HepG2 (cell line): ENCODE data around the gene CADM3. TPM values are rescaled to one million over a fixed set of nuclear protein-coding genes. Genes with fewer than 3 reads are reported as not detected.

Experiments used
- CREB1 ChIP-seq, 2 experiments: fragments of 450-650 bp in 1 of 2; IDR thresholded peaks; 2 replicates each; pipeline ENCODE4 v1.6.1; 2016 to 2017; ENCODE audit warnings: control low read depth in 1 of 2, mild to moderate bottlenecking in 1 of 2, missing compliant biosample characterization in 1 of 2, missing genetic modification characterization in 1 of 2
- FOXK2 ChIP-seq: fragments of 450-650 bp; IDR thresholded peaks from 2 replicates; pipeline ENCODE4 v1.6.1; 2016
- MBNL3 ChIP-seq: fragments of 250-450 bp; sonication (Bioruptor Pico); conservative IDR thresholded peaks from 2 replicates; pipeline ENCODE4 v1.8.0; 2022; ENCODE audit warnings: mild to moderate bottlenecking, inconsistent platforms
- REPIN1 ChIP-seq: sonication (generic); formaldehyde crosslinking; IDR thresholded peaks from 2 replicates; pipeline ENCODE4 v1.8.0; 2022; ENCODE audit warnings: missing genetic modification reagents, low read depth, mild to moderate bottlenecking, borderline replicate concordance
- RFXANK ChIP-seq: IDR thresholded peaks from 2 replicates; pipeline ENCODE4 v1.6.1; 2016
- STAG1 ChIP-seq: sonication (generic); formaldehyde crosslinking; IDR thresholded peaks from 2 replicates; pipeline ENCODE4 v1.4.0; 2020; ENCODE audit warnings: missing genetic modification reagents
- ZNF557 ChIP-seq: sonication (generic); formaldehyde crosslinking; IDR thresholded peaks from 2 replicates; pipeline ENCODE4 v1.4.0; 2020; ENCODE audit warnings: missing genetic modification reagents
- ZNF607 ChIP-seq: sonication (generic); formaldehyde crosslinking; IDR thresholded peaks from 2 replicates; pipeline ENCODE4 v1.5.1; 2020; ENCODE audit warnings: missing genetic modification reagents, mild to moderate bottlenecking, borderline replicate concordance
- polyA plus RNA-seq, 8 experiments: library from polyadenylated mRNA; depleted of rRNA in 3 of 8; stranded (reverse) in 7 of 8; unstranded in 1 of 8; fragments of >200 nt; fragmentation: Illumina TruSeq in 4 of 8; extraction: Trizol in 4 of 8; gene quantifications; 2 replicates each; pipeline versions ENCODE4 v1.2.1 to v1.2.3, GENCODE V29; 2011 to 2016; ENCODE audit warnings: low read depth in 4 of 8, missing spikeins in 1 of 8, mixed read lengths in 1 of 8; ENCODE audit not compliant: insufficient read depth in 1 of 8
- total RNA-seq, 5 experiments: library from RNA; depleted of rRNA; stranded (reverse); fragments of >200 nt; fragmentation: Illumina TruSeq; extraction: Trizol; gene quantifications; 2 replicates each; pipeline ENCODE4 v1.2.3, GENCODE V29; 2016; ENCODE audit warnings: low read depth in 1 of 5
- TF ChIP-seq, protein P1 (sequence below): sonication (generic); formaldehyde crosslinking; IDR thresholded peaks from 2 replicates; pipeline ENCODE4 v1.5.0; 2020; ENCODE audit warnings: mild to moderate bottlenecking, missing genetic modification reagents, borderline replicate concordance
- TF ChIP-seq, protein P2 (sequence below): sonication (generic); formaldehyde crosslinking; IDR thresholded peaks from 2 replicates; pipeline ENCODE4 v1.4.0; 2020; ENCODE audit warnings: mild to moderate bottlenecking, low read depth, missing genetic modification reagents
- TF ChIP-seq, protein P3 (sequence below): sonication (generic); formaldehyde crosslinking; IDR thresholded peaks from 2 replicates; pipeline ENCODE4 v1.9.0; 2021; ENCODE audit warnings: missing genetic modification reagents, mild to moderate bottlenecking, borderline replicate concordance
- TF ChIP-seq, protein P4 (sequence below): sonication (generic); formaldehyde crosslinking; IDR thresholded peaks from 2 replicates; pipeline ENCODE4 v1.5.0; 2020; ENCODE audit warnings: mild to moderate bottlenecking, missing genetic modification reagents, moderate library complexity
- TF ChIP-seq, protein P5 (sequence below): sonication (generic); formaldehyde crosslinking; IDR thresholded peaks from 2 replicates; pipeline ENCODE4 v1.9.0; 2021; ENCODE audit warnings: missing genetic modification reagents, borderline replicate concordance
- TF ChIP-seq, protein P6 (sequence below): sonication (generic); formaldehyde crosslinking; IDR thresholded peaks from 2 replicates; pipeline ENCODE4 v1.4.0; 2020; ENCODE audit warnings: missing genetic modification reagents

The CADM3 gene
- total and polyA plus RNA-seq, 2 of the 13 experiments (the other 11 are each of a cell fraction or from before 2014, with no cell fraction given) = not detected

DNA sequence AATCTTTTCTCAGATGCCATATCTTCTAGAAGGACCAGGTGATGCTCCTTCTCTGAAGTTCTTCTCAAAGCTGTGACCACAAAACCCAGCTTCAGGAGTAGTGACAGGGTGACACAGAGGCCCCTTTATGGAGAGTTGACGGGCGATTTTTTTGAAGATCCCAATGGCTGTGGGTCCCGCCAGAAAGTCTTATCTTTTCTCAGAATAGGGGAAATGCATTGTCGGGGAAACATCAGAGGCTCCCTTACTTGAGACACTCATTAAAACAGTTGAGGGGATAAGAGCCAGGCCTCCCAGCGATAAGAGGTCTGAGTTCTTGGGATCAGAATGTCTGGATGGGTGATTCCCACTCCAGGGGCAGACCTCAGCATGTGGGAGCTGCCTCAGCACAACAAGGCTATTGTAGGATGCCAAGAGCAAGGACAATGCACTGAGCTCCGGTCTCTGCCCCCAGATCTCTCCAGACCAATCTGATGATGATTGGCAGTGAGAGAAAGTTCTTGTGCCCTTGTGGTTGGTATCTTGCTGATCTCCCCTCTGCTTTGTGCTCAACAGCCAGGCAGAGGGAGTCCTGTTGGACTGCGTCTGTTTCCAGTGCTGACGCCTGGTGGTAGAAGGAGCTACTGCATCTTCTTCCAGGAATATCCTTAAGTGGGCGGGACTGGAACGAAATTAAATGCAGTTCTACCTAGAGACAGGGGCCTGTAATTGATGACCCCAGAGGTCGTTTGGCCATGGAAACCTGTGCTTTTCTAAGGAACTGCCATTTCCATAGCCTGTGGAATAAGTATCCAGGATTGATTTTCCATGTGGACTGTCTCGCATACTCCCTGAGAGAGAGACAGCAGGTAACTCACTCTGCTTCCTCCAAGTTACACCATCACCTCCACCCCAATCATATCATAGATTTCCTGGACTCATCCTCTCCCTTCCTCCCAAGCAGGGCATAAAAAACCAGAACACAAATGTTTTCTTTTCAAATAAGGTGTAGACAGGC lies 26.4 kb downstream of the CADM3 start (continued):
- TF ChIP-seq, protein P1, sequence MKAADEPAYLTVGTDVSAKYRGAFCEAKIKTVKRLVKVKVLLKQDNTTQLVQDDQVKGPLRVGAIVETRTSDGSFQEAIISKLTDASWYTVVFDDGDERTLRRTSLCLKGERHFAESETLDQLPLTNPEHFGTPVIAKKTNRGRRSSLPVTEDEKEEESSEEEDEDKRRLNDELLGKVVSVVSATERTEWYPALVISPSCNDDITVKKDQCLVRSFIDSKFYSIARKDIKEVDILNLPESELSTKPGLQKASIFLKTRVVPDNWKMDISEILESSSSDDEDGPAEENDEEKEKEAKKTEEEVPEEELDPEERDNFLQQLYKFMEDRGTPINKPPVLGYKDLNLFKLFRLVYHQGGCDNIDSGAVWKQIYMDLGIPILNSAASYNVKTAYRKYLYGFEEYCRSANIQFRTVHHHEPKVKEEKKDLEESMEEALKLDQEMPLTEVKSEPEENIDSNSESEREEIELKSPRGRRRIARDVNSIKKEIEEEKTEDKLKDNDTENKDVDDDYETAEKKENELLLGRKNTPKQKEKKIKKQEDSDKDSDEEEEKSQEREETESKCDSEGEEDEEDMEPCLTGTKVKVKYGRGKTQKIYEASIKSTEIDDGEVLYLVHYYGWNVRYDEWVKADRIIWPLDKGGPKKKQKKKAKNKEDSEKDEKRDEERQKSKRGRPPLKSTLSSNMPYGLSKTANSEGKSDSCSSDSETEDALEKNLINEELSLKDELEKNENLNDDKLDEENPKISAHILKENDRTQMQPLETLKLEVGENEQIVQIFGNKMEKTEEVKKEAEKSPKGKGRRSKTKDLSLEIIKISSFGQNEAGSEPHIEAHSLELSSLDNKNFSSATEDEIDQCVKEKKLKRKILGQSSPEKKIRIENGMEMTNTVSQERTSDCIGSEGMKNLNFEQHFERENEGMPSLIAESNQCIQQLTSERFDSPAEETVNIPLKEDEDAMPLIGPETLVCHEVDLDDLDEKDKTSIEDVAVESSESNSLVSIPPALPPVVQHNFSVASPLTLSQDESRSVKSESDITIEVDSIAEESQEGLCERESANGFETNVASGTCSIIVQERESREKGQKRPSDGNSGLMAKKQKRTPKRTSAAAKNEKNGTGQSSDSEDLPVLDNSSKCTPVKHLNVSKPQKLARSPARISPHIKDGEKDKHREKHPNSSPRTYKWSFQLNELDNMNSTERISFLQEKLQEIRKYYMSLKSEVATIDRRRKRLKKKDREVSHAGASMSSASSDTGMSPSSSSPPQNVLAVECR = no peak
- TF ChIP-seq, protein P2, sequence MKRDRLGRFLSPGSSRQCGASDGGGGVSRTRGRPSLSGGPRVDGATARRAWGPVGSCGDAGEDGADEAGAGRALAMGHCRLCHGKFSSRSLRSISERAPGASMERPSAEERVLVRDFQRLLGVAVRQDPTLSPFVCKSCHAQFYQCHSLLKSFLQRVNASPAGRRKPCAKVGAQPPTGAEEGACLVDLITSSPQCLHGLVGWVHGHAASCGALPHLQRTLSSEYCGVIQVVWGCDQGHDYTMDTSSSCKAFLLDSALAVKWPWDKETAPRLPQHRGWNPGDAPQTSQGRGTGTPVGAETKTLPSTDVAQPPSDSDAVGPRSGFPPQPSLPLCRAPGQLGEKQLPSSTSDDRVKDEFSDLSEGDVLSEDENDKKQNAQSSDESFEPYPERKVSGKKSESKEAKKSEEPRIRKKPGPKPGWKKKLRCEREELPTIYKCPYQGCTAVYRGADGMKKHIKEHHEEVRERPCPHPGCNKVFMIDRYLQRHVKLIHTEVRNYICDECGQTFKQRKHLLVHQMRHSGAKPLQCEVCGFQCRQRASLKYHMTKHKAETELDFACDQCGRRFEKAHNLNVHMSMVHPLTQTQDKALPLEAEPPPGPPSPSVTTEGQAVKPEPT (CRISPR knock-in tag) = no peak
- TF ChIP-seq ZNF607 (CRISPR knock-in tag) = no peak
- TF ChIP-seq, protein P3, sequence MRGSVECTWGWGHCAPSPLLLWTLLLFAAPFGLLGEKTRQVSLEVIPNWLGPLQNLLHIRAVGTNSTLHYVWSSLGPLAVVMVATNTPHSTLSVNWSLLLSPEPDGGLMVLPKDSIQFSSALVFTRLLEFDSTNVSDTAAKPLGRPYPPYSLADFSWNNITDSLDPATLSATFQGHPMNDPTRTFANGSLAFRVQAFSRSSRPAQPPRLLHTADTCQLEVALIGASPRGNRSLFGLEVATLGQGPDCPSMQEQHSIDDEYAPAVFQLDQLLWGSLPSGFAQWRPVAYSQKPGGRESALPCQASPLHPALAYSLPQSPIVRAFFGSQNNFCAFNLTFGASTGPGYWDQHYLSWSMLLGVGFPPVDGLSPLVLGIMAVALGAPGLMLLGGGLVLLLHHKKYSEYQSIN (CRISPR knock-in tag) = no peak
- TF ChIP-seq, protein P4, sequence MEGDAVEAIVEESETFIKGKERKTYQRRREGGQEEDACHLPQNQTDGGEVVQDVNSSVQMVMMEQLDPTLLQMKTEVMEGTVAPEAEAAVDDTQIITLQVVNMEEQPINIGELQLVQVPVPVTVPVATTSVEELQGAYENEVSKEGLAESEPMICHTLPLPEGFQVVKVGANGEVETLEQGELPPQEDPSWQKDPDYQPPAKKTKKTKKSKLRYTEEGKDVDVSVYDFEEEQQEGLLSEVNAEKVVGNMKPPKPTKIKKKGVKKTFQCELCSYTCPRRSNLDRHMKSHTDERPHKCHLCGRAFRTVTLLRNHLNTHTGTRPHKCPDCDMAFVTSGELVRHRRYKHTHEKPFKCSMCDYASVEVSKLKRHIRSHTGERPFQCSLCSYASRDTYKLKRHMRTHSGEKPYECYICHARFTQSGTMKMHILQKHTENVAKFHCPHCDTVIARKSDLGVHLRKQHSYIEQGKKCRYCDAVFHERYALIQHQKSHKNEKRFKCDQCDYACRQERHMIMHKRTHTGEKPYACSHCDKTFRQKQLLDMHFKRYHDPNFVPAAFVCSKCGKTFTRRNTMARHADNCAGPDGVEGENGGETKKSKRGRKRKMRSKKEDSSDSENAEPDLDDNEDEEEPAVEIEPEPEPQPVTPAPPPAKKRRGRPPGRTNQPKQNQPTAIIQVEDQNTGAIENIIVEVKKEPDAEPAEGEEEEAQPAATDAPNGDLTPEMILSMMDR (CRISPR knock-in tag) = peak; percentile 76
- no peak for TF ChIP-seq MBNL3 (CRISPR knock-in tag)
- TF ChIP-seq RFXANK = no peak
- peak; percentile 42 for TF ChIP-seq STAG1 (CRISPR knock-in tag)
- TF ChIP-seq, protein P5, sequence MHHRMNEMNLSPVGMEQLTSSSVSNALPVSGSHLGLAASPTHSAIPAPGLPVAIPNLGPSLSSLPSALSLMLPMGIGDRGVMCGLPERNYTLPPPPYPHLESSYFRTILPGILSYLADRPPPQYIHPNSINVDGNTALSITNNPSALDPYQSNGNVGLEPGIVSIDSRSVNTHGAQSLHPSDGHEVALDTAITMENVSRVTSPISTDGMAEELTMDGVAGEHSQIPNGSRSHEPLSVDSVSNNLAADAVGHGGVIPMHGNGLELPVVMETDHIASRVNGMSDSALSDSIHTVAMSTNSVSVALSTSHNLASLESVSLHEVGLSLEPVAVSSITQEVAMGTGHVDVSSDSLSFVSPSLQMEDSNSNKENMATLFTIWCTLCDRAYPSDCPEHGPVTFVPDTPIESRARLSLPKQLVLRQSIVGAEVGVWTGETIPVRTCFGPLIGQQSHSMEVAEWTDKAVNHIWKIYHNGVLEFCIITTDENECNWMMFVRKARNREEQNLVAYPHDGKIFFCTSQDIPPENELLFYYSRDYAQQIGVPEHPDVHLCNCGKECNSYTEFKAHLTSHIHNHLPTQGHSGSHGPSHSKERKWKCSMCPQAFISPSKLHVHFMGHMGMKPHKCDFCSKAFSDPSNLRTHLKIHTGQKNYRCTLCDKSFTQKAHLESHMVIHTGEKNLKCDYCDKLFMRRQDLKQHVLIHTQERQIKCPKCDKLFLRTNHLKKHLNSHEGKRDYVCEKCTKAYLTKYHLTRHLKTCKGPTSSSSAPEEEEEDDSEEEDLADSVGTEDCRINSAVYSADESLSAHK = no peak
- no peak for TF ChIP-seq FOXK2
- no peak for TF ChIP-seq ZNF557 (CRISPR knock-in tag)
- TF ChIP-seq, protein P6, sequence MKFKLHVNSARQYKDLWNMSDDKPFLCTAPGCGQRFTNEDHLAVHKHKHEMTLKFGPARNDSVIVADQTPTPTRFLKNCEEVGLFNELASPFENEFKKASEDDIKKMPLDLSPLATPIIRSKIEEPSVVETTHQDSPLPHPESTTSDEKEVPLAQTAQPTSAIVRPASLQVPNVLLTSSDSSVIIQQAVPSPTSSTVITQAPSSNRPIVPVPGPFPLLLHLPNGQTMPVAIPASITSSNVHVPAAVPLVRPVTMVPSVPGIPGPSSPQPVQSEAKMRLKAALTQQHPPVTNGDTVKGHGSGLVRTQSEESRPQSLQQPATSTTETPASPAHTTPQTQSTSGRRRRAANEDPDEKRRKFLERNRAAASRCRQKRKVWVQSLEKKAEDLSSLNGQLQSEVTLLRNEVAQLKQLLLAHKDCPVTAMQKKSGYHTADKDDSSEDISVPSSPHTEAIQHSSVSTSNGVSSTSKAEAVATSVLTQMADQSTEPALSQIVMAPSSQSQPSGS = no peak
- TF ChIP-seq REPIN1 (CRISPR knock-in tag) = no peak
- no peak for TF ChIP-seq CREB1 (IDR thresholded peaks at IDR 0.05)
- no peak for TF ChIP-seq CREB1 (CRISPR knock-in tag; IDR thresholded peaks at IDR 0.05)
